22Rv1 (cell line): Measurements from ENCODE around the gene MIPOL1.
A peak's percentile ranks its signal among the peaks of the same experiment; 100 is the strongest.

Experiments
- H3K27ac ChIP-seq: fragments of 450-650 bp; 2 replicates; pipeline ENCODE4 v1.5.1; 2017
- ZFX ChIP-seq: fragments of 450-650 bp; IDR thresholded peaks from 2 replicates; pipeline ENCODE4 v1.6.1; 2017; ENCODE audit warnings: antibody characterized with exemption, borderline replicate concordance
- TF ChIP-seq, protein P1 (sequence below): fragments of 450-650 bp; IDR thresholded peaks from 2 replicates; pipeline ENCODE4 v1.5.1; 2017; ENCODE audit warnings: mild to moderate bottlenecking

The MIPOL1 gene

DNA sequence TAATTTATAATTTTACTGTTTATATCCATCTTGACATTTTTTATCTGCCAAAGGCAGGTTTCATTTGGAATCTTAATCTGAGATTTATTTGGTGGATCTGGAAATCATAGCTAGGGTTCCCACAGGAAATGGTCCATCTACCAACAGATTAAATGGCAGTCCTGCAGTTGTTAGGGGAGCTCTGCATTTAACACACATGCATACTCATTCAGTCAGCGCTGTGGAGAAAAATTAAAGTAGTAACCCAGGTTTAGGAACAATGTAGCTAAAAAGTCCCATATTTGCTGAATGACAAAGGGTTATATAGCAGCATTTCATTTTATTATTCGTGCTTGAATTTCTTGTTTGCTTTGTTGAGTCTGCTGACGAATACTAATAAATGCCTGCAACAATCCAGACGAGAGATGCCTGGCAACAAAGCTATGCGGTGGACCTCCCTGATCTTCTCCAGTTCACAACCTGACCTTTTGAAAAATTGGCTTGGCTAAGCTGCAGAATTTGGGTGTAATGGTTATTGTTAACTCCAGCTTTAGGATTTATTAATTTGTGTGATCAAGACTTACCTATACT lies 59.8 kb downstream of the MIPOL1 start:
- peak overlapping the region; percentile 7; the same call in 1 of the 2 replicates for H3K27ac ChIP-seq
- no peak for TF ChIP-seq ZFX
- TF ChIP-seq, protein P1, sequence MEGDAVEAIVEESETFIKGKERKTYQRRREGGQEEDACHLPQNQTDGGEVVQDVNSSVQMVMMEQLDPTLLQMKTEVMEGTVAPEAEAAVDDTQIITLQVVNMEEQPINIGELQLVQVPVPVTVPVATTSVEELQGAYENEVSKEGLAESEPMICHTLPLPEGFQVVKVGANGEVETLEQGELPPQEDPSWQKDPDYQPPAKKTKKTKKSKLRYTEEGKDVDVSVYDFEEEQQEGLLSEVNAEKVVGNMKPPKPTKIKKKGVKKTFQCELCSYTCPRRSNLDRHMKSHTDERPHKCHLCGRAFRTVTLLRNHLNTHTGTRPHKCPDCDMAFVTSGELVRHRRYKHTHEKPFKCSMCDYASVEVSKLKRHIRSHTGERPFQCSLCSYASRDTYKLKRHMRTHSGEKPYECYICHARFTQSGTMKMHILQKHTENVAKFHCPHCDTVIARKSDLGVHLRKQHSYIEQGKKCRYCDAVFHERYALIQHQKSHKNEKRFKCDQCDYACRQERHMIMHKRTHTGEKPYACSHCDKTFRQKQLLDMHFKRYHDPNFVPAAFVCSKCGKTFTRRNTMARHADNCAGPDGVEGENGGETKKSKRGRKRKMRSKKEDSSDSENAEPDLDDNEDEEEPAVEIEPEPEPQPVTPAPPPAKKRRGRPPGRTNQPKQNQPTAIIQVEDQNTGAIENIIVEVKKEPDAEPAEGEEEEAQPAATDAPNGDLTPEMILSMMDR = no peak

DNA sequence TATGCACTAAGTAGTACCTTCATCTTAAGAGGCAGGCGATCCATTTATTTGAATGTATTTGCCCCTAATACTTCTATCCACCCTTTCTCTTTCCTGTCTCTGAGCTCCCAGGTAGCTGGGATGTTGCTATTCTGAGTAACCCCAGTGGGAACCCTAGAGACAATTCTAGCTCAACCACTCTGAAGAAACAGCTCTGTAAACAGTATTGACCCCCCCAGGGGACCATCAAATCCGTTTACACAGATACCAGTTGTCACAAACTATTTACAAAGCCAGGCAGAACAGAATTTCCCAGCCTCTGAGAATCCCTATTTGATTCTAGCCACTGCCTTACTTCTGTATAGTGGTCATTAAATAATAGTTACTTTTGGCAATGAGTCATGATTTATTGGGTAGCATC lies 64.9 kb downstream of the MIPOL1 start:
- TF ChIP-seq, protein P1 = no peak
- TF ChIP-seq ZFX = no peak
- H3K27ac ChIP-seq = no peak overlapping the region

DNA sequence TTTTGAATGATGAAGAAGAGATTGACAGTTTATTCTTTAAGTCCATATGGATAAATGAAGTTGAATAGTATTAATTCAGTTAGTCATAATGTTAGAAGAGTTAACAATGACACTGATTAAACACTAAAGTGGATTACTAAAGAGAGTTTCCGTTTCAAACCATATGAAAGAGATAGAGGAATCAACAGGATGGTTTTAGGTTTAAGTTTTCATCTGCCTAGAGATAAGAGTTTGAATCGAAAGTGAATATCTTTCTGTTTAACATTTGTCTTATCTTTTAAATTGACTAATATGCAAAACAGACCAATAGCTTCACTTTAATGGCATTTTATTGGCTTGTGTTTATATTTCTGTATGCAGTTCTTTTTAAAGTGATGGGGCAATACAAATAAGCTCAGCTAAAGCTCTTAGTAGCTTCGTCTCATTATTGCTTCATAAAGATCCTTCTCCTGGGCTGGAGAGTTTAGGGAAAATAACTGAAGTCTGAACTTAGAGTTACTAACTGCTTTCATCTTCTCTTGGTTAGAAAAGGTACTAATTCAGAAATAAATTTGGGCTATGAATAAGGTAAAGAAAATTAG lies 66.0 kb downstream of the MIPOL1 start:
- TF ChIP-seq, protein P1 = no peak
- no peak for TF ChIP-seq ZFX
- H3K27ac ChIP-seq = no peak overlapping the region

DNA sequence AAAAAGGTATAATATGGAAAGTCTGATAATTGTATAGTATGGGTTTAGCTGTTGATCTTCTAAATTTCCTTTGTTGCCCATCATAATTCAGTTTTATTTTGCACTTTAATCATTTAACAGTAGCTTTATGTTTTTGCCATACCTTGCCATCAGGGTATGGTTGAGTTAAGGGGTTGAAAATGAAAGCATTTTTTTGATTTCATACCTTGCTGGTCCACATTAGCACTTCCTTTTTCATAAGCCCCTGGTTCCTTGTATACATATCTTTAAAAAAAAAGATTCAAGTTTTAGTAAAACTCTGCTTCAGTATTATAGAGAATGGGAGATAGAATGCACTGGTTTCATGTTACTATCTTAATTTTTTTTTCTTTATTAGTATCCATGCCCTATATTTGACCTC lies 71.1 kb downstream of the MIPOL1 start:
- no peak overlapping the region for H3K27ac ChIP-seq
- no peak for TF ChIP-seq ZFX
- TF ChIP-seq, protein P1 = no peak

DNA sequence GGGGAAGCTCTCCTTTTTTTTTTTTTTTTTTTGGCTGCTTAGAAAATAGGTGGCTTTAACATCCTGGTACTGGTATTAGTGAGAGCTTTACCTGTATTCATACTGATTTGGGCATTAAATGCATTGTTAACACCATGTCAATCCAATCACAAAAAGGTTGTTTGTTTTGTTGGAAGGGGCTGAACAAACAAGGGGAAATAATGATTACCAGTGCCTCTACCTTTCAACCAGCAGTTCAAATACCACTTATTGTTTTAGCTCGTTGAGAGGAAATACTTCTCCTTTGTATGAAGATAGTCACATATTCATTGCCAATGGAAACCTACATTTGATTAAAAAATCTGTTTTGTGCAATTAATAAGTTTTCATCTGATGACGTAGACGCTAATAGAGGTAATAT lies 72.9 kb downstream of the MIPOL1 start:
- TF ChIP-seq ZFX = no peak
- TF ChIP-seq, protein P1 = no peak
- peak overlapping the region; percentile 19; the same call in 1 of the 2 replicates for H3K27ac ChIP-seq

DNA sequence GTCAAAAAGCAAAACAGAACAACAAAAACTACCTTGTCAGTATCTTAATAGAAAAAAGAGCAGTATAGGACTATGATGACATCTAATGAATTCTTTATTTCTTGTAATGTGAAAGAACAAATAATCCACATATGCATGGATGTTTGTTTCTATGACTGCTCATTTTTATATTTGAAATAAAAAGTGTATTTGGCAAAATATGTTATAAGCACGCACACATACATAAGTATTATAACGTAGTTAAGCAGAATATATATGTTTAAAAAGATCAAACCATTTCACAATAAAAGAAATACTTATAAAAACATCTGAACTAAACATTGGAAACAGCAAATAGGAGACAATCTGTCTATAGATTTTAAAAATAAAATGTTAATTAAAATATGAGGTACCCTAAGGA lies 74.8 kb downstream of the MIPOL1 start:
- no peak overlapping the region for H3K27ac ChIP-seq
- TF ChIP-seq, protein P1 = no peak
- TF ChIP-seq ZFX = no peak

DNA sequence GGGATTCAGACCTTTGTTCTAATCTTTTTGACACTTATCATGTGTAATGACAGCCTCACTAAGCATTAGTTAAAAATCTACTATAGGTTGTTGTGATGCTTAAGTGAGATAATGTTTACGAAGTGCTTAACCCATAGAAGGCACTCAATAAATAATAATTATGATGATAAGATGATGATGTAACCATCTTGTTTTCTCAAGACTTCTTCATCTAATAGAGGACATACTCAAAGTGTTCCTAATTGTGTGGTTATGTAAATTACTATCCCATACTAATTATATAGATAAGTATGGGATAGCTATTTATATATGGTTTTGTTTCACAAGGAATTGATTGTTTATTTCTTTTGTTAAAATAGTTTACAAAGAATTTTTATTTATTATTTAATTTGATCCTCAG lies 76.9 kb downstream of the MIPOL1 start:
- H3K27ac ChIP-seq = no peak overlapping the region
- no peak for TF ChIP-seq ZFX
- TF ChIP-seq, protein P1 = no peak
